IPS-18c (cell line): Measurements from ENCODE around the gene MOB1B.
"Not testable (repeated sequence)": the region's sequence is repeated elsewhere in the genome, so short reads cannot be mapped to it uniquely, and the experiment has no call there.

Experiments used
- H3K4me3 ChIP-seq: 2 replicates; pipeline ENCODE4 v1.7.0; 2013; ENCODE audit warnings: low read depth, mild to moderate bottlenecking, low read length, moderate library complexity; ENCODE audit not compliant: insufficient read depth
- H3K9me3 ChIP-seq: one replicate; pipeline ENCODE4 v1.6.1; 2013; ENCODE audit warnings: mild to moderate bottlenecking, low read length, moderate library complexity; ENCODE audit not compliant: control insufficient read depth, insufficient read depth

Gene MOB1B

GRCh38 chr4:71025654-71026053 lies 123.5 kb downstream of the MOB1B start:
- Histone ChIP-seq H3K9me3 (no peaks in the 10 kb centered on the region), H3K4me3 (no peak overlapping the region)

- Histone ChIP-seq H3K4me3 (no peak overlapping the region), H3K9me3 (no peaks in the 10 kb centered on the region)
These were observed 123.9 kb downstream of the MOB1B start for GRCh38 chr4:71026086-71026485.

- H3K4me3 ChIP-seq: no peak overlapping the region
- no peaks in the 10 kb centered on the region for H3K9me3 ChIP-seq
These were observed 125.4 kb downstream of the MOB1B start for GRCh38 chr4:71027611-71028010.

GRCh38 chr4:71029504-71029903 lies 127.3 kb downstream of the MOB1B start:
- H3K9me3 ChIP-seq: no peaks in the 10 kb centered on the region
- no peak overlapping the region for H3K4me3 ChIP-seq

GRCh38 chr4:71032106-71032505 lies 129.9 kb downstream of the MOB1B start:
- H3K9me3 ChIP-seq, H3K4me3 ChIP-seq: not testable (repeated sequence)
